ENCODE data around the gene CELA3A.
"Not testable (repeated sequence)": the region's sequence is repeated elsewhere in the genome, so short reads cannot be mapped to it uniquely, and the experiment has no call there.

The CELA3A gene

GRCh38 chr1:21982122-21982521 lies 19.3 kb upstream of the CELA3A start:
- FAIRE-seq: not testable (repeated sequence)

GRCh38 chr1:21983539-21983938 lies 17.9 kb upstream of the CELA3A start:
- not testable (repeated sequence) for FAIRE-seq

- FAIRE-seq: not testable (repeated sequence)
Measured at GRCh38 chr1:21985893-21986292, 15.6 kb upstream of the CELA3A start.

GRCh38 chr1:21986386-21986785 lies 15.1 kb upstream of the CELA3A start:
- FAIRE-seq: not testable (repeated sequence)

GRCh38 chr1:21989672-21990393 lies 11.6 kb upstream of the CELA3A start:
- FAIRE-seq: not testable (repeated sequence)

- FAIRE-seq: not testable (repeated sequence)
Measured at GRCh38 chr1:21992186-21992585, 9.3 kb upstream of the CELA3A start.

GRCh38 chr1:21994716-21995115 lies 6.7 kb upstream of the CELA3A start:
- not testable (repeated sequence) for FAIRE-seq

DNA sequence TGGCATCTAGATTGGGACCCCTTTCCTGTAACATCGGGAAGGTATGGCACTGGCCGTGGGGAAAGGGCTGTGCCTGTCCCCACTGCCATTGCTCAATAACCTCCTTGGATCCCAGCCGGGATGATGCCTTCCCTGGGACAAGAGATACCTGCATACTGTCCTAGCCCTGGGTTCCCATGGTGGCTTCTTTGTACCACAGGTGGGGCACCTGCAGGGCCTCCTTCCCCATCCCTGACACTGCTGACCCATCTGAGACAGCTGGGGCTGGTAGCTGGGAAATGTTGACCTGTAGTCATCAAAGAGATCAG lies 4.8 kb upstream of the CELA3A start:
- not testable (repeated sequence) for FAIRE-seq

GRCh38 chr1:21997891-21998623 lies 3.4 kb upstream of the CELA3A start:
- not testable (repeated sequence) for FAIRE-seq

DNA sequence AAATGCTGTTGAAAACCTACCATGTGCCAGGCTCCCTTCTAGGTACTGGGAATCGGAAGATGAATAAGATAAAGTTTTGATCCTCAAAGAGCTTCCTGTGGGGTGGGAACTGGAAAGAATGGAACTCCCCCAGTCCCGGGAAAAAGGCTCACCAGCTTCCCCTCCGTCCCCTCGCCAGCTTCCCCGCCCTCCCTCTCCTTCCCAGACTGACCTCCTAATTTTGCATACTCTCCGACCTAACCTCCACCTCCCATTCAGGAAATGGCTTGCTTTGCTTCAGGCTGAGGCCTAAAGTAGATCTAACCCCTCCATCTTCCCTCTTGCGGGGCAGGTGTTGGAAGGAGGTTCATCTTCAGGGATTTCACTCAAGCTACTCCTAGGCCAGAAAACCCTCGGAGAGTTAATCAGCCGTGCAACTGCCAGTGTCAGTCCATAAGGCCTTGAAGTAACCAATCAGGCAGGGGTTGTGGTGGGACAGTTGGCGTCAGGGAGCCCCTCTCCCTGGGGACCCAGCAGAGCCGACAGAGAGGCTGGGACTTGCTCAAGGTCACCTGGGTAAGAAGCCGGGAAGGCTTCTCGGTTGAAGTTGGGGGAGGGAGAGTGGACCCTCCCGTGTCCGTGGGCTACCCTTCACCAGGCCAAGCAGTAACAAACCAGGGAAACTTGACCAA lies 2.7 kb upstream of the CELA3A start:
- FAIRE-seq: not testable (repeated sequence)

DNA sequence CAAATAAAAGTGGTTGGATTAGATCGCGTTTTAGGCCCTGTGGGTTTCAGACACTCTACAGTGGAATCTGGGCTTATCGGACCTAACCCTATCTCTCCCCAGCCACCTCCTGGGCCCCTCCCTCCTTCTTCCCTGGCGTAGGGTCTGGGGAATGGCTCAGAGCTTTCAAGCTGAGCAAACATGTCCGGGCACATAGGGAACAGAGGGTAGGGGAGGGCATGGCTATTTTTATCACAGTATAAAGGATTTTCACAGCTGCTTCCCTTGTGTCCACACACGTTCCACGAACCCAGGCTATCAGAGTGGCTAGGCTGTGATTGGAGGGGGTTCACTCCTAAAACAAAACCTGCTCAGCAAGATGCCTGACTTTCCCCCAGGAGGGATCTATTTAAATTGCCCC lies 1.8 kb upstream of the CELA3A start:
- FAIRE-seq: not testable (repeated sequence)

DNA sequence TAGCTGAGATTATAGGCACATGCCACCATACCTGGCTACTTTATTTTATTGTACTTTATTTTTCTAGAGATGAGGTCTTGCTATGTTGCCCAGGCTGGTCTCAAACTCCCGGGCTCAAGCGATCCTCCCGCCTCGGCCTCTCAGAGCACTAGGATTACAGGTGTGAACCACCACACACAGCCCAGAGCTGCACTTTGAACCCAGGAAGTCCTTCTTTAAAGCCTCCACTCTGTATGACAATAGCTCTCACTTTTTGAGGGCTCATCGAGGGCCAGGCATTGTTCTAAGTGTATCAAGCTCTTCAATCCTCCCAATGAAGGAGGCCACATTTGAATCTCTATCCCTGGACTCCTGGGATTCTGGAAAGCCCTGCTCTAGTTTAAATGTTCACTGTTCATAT lies 1.0 kb downstream of the CELA3A start:
- FAIRE-seq: not testable (repeated sequence)

- FAIRE-seq: not testable (repeated sequence)
Measured at GRCh38 chr1:22002875-22003274, 1.4 kb downstream of the CELA3A start.

- FAIRE-seq: not testable (repeated sequence)
Measured at GRCh38 chr1:22003959-22004358, 2.5 kb downstream of the CELA3A start.

GRCh38 chr1:22005261-22006149 lies 4.0 kb downstream of the CELA3A start:
- not testable (repeated sequence) for FAIRE-seq

GRCh38 chr1:22006736-22007135 lies 5.3 kb downstream of the CELA3A start:
- FAIRE-seq: not testable (repeated sequence)

DNA sequence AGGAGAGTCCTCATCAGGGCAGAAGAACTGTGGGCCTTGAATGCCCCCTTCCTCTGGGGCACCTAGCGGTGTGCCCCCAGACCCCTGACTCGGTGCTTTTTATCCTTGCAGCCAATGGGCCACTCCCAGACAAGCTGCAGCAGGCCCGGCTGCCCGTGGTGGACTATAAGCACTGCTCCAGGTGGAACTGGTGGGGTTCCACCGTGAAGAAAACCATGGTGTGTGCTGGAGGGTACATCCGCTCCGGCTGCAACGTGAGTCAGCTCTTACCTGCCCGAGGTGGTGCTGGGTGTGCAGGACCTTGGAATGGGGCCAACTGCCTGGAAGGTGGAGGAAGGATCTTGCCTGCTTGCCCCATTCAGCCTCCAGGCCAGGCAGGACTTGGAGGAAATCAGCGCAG lies 5.8 kb downstream of the CELA3A start:
- not testable (repeated sequence) for FAIRE-seq

- not testable (repeated sequence) for FAIRE-seq
Measured at GRCh38 chr1:22009566-22009965, 8.1 kb downstream of the CELA3A start.

GRCh38 chr1:22012752-22013151 lies 11.3 kb downstream of the CELA3A start:
- FAIRE-seq: not testable (repeated sequence)

- FAIRE-seq: not testable (repeated sequence)
Measured at GRCh38 chr1:22014575-22015206, 13.2 kb downstream of the CELA3A start.

DNA sequence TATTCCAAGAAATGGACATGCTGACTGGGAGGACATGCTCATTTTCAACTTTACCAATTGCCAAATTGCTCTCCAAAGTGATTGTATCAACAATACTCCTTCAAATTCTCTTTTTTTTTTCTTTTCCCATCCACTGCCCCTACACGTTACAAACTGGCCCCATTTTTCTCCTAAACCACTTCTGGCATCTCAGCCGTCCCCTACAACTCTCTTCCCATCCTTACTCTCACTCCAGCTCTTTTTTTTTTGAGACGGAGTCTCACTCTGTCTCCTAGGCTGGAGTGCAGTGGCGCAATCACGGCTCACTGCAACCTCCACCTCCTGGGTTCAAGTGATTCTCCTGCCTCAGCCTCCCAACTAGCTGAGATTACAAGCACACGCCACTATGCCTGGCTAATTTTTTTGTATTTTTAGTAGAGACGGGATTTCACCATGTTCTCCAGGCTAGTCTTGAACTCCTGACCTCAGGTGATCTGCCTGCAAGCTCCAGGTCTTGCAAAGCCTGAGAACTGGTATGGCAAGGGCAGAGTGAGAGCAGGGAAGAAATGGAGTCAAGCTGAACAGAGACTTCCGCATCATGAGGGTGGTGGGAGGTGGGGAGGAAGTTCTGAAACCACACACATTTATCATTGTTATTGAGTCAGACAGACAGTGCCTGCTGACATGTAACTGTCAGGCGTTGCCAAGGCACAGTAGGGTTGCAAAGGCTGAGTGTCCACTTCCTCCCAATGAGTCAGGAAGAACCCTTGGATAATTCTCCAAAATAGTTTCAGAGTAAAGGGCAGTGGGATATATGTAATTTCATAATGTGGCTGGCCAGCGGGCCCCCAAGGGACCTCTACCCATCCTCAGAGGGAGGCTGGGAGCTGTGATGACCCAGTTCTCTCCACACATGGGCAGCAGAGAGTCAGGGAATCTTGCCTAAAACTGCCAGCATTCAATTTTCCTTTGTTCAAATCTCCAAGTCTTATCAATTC lies 17.4 kb downstream of the CELA3A start:
- no peak for FAIRE-seq
